ENCODE data around the gene IGFL4.

DNA sequence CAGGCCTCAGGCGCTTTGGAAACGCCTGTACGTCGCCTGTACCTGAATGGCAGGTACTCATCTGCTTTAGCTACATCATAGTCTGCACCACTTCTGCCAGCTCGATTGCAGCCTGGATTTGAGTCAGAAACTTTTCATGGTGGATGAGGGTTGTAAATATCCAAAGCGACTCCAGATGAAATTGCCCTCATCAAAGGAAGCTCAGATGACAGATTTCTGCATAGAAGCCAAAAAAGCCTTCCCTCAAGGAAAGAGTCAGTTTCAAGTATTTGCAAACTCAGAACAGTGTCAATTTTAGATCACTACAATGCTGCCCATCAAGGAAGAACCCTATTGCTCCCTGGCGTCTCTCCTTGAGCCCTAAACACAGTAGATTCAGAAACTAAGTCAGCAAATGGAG lies 38.8 kb upstream of the IGFL4 start:
- TF ChIP-seq SP1 (IDR thresholded peaks at IDR 0.05) (no peak), BHLHE40 (IDR thresholded peaks at IDR 0.05; ENCODE audit: borderline replicate concordance) (no peak), ELF4 (IDR thresholded peaks at IDR 0.05) (no peak), SUZ12 (IDR thresholded peaks at IDR 0.05) (no peak), FOXK2 (IDR thresholded peaks at IDR 0.05) (no peak), NFRKB (IDR thresholded peaks at IDR 0.05) (no peak), FOXM1 (IDR thresholded peaks at IDR 0.05; ENCODE audit: borderline replicate concordance) (no peak), LEF1 (IDR thresholded peaks at IDR 0.05; ENCODE audit: borderline replicate concordance) (no peak), ARNT (IDR thresholded peaks at IDR 0.05) (no peak), HDGF (IDR thresholded peaks at IDR 0.05; ENCODE audit: borderline replicate concordance) (no peak), CTBP1 (IDR thresholded peaks at IDR 0.05; ENCODE audit: borderline replicate concordance) (no peak)
